ENCODE results near the gene GLDN. TPM values are rescaled to one million over a fixed set of nuclear protein-coding genes. Genes with fewer than 3 reads are reported as not detected.

The GLDN gene
- total RNA-seq, 4 donors from 2014 or later = 2.2 to 9.9 (median 4.3) TPM

GRCh38 chr15:51321316-51321715, 20.1 kb upstream of the GLDN start:
- WGBS = 91% methylated on average over 4 of the region's 4 CpGs
- TF ChIP-seq POLR2A (IDR thresholded peaks at IDR 0.05; ENCODE audit: low read depth) = no peak
- TF ChIP-seq POLR2AphosphoS5 (IDR thresholded peaks at IDR 0.05) = no peak
- TF ChIP-seq EP300 (IDR thresholded peaks at IDR 0.05) = no peak
- TF ChIP-seq CTCF (IDR thresholded peaks at IDR 0.05) = no peak
- Histone ChIP-seq H3K27ac (replicated peaks in 1 of 4) (no peak overlapping the region), H3K4me3 (no peak overlapping the region), H3K9me3 (no peaks in the 10 kb centered on the region), H3K36me3 (no peaks in the 10 kb centered on the region), H3K4me1 (peaks cover 3 to 14% (median 10%) of the 10 kb centered on the region in 4 donors), H3K27me3 (no peaks in the 10 kb centered on the region)
- DNase-seq (ENCODE audit: extremely low spot score) = no peak
- intact Hi-C loops (cut with DNase I) = no loop called here

- TF ChIP-seq CTCF (IDR thresholded peaks at IDR 0.05) (no peak), POLR2A (IDR thresholded peaks at IDR 0.05; ENCODE audit: low read depth) (no peak), POLR2AphosphoS5 (IDR thresholded peaks at IDR 0.05) (no peak), EP300 (IDR thresholded peaks at IDR 0.05) (no peak)
- intact Hi-C loops (cut with DNase I) = no loop called here
- no peak for DNase-seq (ENCODE audit: extremely low spot score)
- Histone ChIP-seq H3K27ac (replicated peaks in 1 of 4) (peak overlapping the region in 1 of 4 donors; percentile 27), H3K4me1 (peaks cover 3 to 14% (median 10%) of the 10 kb centered on the region in 4 donors), H3K4me3 (no peak overlapping the region), H3K27me3 (no peaks in the 10 kb centered on the region), H3K36me3 (no peaks in the 10 kb centered on the region), H3K9me3 (no peaks in the 10 kb centered on the region)
- 73% methylated on average over 1 of the region's 1 CpG for WGBS
Measured at GRCh38 chr15:51322621-51323296, 18.7 kb upstream of the GLDN start.

- H3K27me3 ChIP-seq = no peaks in the 10 kb centered on the region
- H3K9me3 ChIP-seq = no peaks in the 10 kb centered on the region
- H3K4me3 ChIP-seq = no peak overlapping the region
- no peak overlapping the region for H3K27ac ChIP-seq (replicated peaks in 1 of 4)
- WGBS = 83% methylated on average over 7 of the region's 7 CpGs
- TF ChIP-seq EP300 (IDR thresholded peaks at IDR 0.05) = no peak
- TF ChIP-seq POLR2A (IDR thresholded peaks at IDR 0.05; ENCODE audit: low read depth) = no peak
- TF ChIP-seq CTCF (IDR thresholded peaks at IDR 0.05) = no peak
- TF ChIP-seq POLR2AphosphoS5 (IDR thresholded peaks at IDR 0.05) = no peak
- H3K4me1 ChIP-seq = peaks cover 3 to 14% (median 10%) of the 10 kb centered on the region in 4 donors
- DNase-seq (ENCODE audit: extremely low spot score) = no peak
- no peaks in the 10 kb centered on the region for H3K36me3 ChIP-seq
- intact Hi-C loops (cut with DNase I) = no loop called here
Measured at GRCh38 chr15:51323749-51324148, 17.7 kb upstream of the GLDN start.

- no peak overlapping the region for H3K27ac ChIP-seq (replicated peaks in 1 of 4)
- no peaks in the 10 kb centered on the region for H3K9me3 ChIP-seq
- H3K4me1 ChIP-seq = peaks cover 3 to 14% (median 10%) of the 10 kb centered on the region in 4 donors
- DNase-seq (ENCODE audit: extremely low spot score) = no peak
- 90% methylated on average over 3 of the region's 3 CpGs for WGBS
- intact Hi-C loops (cut with DNase I) = no loop called here
- H3K27me3 ChIP-seq = no peaks in the 10 kb centered on the region
- H3K36me3 ChIP-seq = no peaks in the 10 kb centered on the region
- no peak overlapping the region for H3K4me3 ChIP-seq
- TF ChIP-seq EP300 (IDR thresholded peaks at IDR 0.05) (no peak), POLR2AphosphoS5 (IDR thresholded peaks at IDR 0.05) (no peak), CTCF (IDR thresholded peaks at IDR 0.05) (no peak), POLR2A (IDR thresholded peaks at IDR 0.05; ENCODE audit: low read depth) (no peak)
Measured at GRCh38 chr15:51325167-51325566, 16.3 kb upstream of the GLDN start.

GRCh38 chr15:51327081-51327480, 14.4 kb upstream of the GLDN start:
- Histone ChIP-seq H3K27ac (replicated peaks in 1 of 4) (no peak overlapping the region), H3K4me1 (peaks cover 2 to 23% (median 11%) of the 10 kb centered on the region in 4 donors), H3K4me3 (no peak overlapping the region), H3K36me3 (no peaks in the 10 kb centered on the region), H3K27me3 (no peaks in the 10 kb centered on the region), H3K9me3 (no peaks in the 10 kb centered on the region)
- no peak for DNase-seq (ENCODE audit: extremely low spot score)
- TF ChIP-seq POLR2A (IDR thresholded peaks at IDR 0.05; ENCODE audit: low read depth) (no peak), EP300 (IDR thresholded peaks at IDR 0.05) (no peak), POLR2AphosphoS5 (IDR thresholded peaks at IDR 0.05) (no peak), CTCF (IDR thresholded peaks at IDR 0.05) (no peak)
- 96% methylated on average over 2 of the region's 2 CpGs for WGBS
- intact Hi-C loops (cut with DNase I) = no loop called here
